Hepatocyte (in vitro differentiated cells): Measurements from ENCODE around the gene TMEM200B. TPM values are rescaled to one million over a fixed set of nuclear protein-coding genes. Genes with fewer than 3 reads are reported as not detected.

Source experiments
- DNase-seq: peaks from one replicate; pipeline ENCODE4 v3.0.0-alpha.2; 2016; ENCODE audit warnings: low spot score
- H2AFZ ChIP-seq: fragments of 200-600 bp; sonication (generic); 2 replicates; pipeline ENCODE4 v1.6.0; 2016; ENCODE audit warnings: antibody characterized with exemption, mild to moderate bottlenecking
- H3K27ac ChIP-seq: fragments of 200-600 bp; sonication (generic); 2 replicates; pipeline ENCODE4 v1.5.1; 2016; ENCODE audit warnings: mild to moderate bottlenecking
- H3K27me3 ChIP-seq: fragments of 200-600 bp; sonication (generic); 2 replicates; pipeline ENCODE4 v1.6.1; 2016
- H3K36me3 ChIP-seq: fragments of 200-600 bp; sonication (generic); replicated peaks from 2 replicates; pipeline ENCODE4 v1.5.1; 2016; ENCODE audit warnings: low read depth; ENCODE audit not compliant: insufficient read depth
- H3K4me1 ChIP-seq: fragments of 200-600 bp; sonication (generic); 2 replicates; pipeline ENCODE4 v1.5.1; 2016; ENCODE audit warnings: mild to moderate bottlenecking, moderate library complexity; ENCODE audit not compliant: insufficient read depth
- H3K4me2 ChIP-seq: fragments of 200-600 bp; sonication (generic); 2 replicates; pipeline ENCODE4 v1.6.0; 2016
- H3K4me3 ChIP-seq: fragments of 200-600 bp; sonication (generic); 2 replicates; pipeline ENCODE4 v1.5.1; 2016; ENCODE audit warnings: mild to moderate bottlenecking
- H3K79me2 ChIP-seq: fragments of 200-600 bp; sonication (generic); 2 replicates; pipeline ENCODE4 v1.6.0; 2017; ENCODE audit warnings: mild to moderate bottlenecking
- H3K9me2 ChIP-seq: fragments of 200-600 bp; sonication (generic); replicated peaks from 2 replicates; pipeline ENCODE4 v1.6.0; 2017; ENCODE audit warnings: mild to moderate bottlenecking; ENCODE audit not compliant: insufficient read depth
- H3K9me3 ChIP-seq: fragments of 200-600 bp; sonication (generic); 2 replicates; pipeline ENCODE4 v1.5.1; 2016; ENCODE audit warnings: low read depth, mild to moderate bottlenecking
- H4K20me1 ChIP-seq: fragments of 200-600 bp; sonication (generic); 2 replicates; pipeline ENCODE4 v1.6.0; 2016; ENCODE audit warnings: mild to moderate bottlenecking; ENCODE audit not compliant: insufficient read depth, poor library complexity, severe bottlenecking
- EZH2 ChIP-seq: fragments of 200-600 bp; sonication (generic); IDR thresholded peaks from 2 replicates; pipeline ENCODE4 v1.6.1; 2016; ENCODE audit warnings: antibody characterized with exemption, mild to moderate bottlenecking, borderline replicate concordance
- EZH2phosphoT487 ChIP-seq: fragments of 200-600 bp; sonication (generic); IDR thresholded peaks from one replicate; pipeline ENCODE4 v1.6.1; 2018; ENCODE audit warnings: antibody characterized with exemption, mild to moderate bottlenecking, low read depth, moderate library complexity; ENCODE audit not compliant: unreplicated experiment, severe bottlenecking
- WGBS: methylation state at CpG from one replicate; pipeline ENCODE4 v1.1.6; 2016; ENCODE audit warnings: low lambda C conversion rate; ENCODE audit errors: missing lambda C conversion rate; 5-methylcytosine and 5-hydroxymethylcytosine counted together
- polyA plus RNA-seq: library from polyadenylated mRNA; unstranded; fragments of >200 nt; fragmentation: Nextera tagmentation; extraction: Ambion mirVana; gene quantifications from 2 replicates; pipeline ENCODE4 v1.2.1, GENCODE V29; 2016
- total RNA-seq: library from RNA; depleted of rRNA; stranded (reverse); fragments of >200 nt; gene quantifications from 2 replicates; pipeline ENCODE4 v1.2.3, GENCODE V29; 2014
- TF ChIP-seq, protein P1 (sequence below): fragments of 200-600 bp; sonication (generic); IDR thresholded peaks from 2 replicates; pipeline ENCODE4 v1.5.1; 2016; ENCODE audit warnings: antibody characterized with exemption, mild to moderate bottlenecking; ENCODE audit not compliant: poor library complexity

TMEM200B gene
- total and polyA plus RNA-seq, 2 experiments from 2014 or later = 10.7 to 11.0 TPM

DNA sequence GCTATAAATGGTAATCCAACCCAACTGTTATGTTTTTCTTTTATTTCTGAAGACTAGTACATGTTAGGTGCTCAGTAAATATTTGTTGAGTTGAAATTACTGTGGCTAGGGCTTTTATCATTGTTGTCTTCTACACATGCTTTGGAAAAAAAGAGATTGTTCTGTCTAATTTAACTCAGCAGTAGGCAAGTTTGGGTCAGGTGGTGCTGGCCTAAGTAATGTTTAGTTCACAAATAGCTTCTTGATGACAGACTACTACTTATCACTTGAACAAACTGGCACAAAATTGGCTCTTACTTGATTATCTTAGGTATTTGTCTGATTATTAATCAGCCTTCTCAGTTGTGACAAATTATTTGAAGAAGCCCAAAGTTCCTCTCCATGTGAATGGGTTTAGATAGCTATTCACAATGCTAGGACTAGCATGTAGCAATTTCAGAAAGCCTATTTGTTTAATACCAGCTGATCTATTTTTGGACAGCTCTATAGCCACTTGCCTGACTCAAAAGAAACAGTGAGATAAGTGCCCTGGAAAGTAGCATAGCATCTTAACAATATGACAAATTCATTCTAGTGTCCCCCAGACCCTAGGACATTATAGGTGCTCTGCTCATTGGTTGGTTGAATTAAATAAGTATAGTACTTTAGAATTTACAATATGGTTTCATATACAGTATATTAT is 32.6 kb downstream of the TMEM200B start:
- H3K4me1 ChIP-seq = no peaks in the 10 kb centered on the region

DNA sequence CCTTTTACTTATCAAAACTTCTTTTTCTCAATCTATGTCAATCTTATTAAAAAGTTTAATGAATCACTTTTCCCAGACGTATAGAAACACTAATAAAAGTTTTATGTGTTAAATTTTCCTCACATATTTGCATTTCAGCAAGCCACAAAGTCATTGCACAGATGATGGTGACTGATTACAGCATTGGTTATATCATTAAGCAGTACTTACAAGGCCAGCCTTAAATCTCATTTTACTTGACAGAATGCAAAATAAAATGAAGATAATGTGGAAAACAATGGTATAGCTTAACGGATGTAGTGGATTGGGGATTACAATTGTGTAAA is 39.5 kb downstream of the TMEM200B start:
- Histone ChIP-seq H4K20me1 (no peaks in the 10 kb centered on the region), H2AFZ (no peak overlapping the region), H3K9me3 (no peaks in the 10 kb centered on the region), H3K4me1 (no peaks in the 10 kb centered on the region), H3K4me2 (no peak overlapping the region), H3K9me2 (no peaks in the 10 kb centered on the region), H3K79me2 (no peaks in the 10 kb centered on the region), H3K4me3 (no peak overlapping the region), H3K27me3 (no peaks in the 10 kb centered on the region), H3K36me3 (no peaks in the 10 kb centered on the region), H3K27ac (no peak overlapping the region)
- TF ChIP-seq EZH2phosphoT487 (no peak), EZH2 (no peak)
- TF ChIP-seq, protein P1, sequence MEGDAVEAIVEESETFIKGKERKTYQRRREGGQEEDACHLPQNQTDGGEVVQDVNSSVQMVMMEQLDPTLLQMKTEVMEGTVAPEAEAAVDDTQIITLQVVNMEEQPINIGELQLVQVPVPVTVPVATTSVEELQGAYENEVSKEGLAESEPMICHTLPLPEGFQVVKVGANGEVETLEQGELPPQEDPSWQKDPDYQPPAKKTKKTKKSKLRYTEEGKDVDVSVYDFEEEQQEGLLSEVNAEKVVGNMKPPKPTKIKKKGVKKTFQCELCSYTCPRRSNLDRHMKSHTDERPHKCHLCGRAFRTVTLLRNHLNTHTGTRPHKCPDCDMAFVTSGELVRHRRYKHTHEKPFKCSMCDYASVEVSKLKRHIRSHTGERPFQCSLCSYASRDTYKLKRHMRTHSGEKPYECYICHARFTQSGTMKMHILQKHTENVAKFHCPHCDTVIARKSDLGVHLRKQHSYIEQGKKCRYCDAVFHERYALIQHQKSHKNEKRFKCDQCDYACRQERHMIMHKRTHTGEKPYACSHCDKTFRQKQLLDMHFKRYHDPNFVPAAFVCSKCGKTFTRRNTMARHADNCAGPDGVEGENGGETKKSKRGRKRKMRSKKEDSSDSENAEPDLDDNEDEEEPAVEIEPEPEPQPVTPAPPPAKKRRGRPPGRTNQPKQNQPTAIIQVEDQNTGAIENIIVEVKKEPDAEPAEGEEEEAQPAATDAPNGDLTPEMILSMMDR = no peak
- DNase-seq = no peak
- 66% methylated on average over 2 of the region's 2 CpGs for WGBS

More for the DNA sequence above, 32.6 kb downstream of the TMEM200B start:
- Histone ChIP-seq H3K36me3 (no peaks in the 10 kb centered on the region), H2AFZ (no peak overlapping the region), H3K27ac (no peak overlapping the region), H4K20me1 (no peaks in the 10 kb centered on the region), H3K9me3 (no peaks in the 10 kb centered on the region), H3K4me2 (no peak overlapping the region), H3K4me3 (no peak overlapping the region), H3K27me3 (no peaks in the 10 kb centered on the region), H3K9me2 (no peaks in the 10 kb centered on the region), H3K79me2 (no peaks in the 10 kb centered on the region)
- no peak for DNase-seq
- TF ChIP-seq EZH2 = no peak
- TF ChIP-seq, protein P1 = no peak
- no peak for TF ChIP-seq EZH2phosphoT487

DNA sequence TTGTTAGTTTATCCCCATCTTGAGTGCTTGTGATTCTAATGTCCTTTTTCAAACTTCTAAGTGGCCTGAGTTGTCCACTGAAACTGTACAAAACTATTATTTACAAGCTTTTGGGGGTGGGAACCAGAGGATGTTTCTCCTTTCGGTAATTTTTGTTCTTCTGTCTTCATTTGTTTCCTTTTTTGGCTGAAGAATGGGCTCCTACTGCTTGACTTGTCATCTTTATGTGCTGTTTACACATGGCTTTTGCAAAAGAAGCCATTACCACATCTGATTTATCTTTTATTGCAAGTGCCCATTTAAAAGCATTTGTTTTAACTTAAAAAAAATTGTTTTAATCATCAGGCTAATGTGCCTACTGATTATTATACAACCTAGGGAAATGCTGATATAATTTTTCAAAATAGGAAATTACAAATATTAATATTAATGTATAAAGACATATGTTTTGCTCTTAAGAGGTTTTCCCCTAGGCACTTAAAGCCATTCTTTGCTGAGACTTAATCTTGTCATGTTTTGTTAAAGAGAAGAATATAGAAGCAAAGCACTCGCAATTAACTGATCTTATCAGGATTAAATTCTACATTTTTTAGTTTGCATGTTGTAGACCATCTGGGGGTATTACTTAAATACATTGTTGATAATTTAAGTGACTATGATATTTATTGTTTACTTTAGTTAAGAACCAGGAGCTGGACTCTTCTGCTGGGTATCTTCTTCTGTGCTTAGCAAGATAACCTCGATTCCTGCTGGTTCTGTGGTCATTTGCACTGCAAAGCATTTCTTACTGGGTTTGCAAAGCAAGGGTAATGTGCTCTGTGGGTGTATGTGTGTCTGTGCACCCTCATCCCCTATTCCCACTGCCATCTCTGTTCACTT is 40.1 kb downstream of the TMEM200B start:
- 45% methylated on average over 3 of the region's 3 CpGs for WGBS
- Histone ChIP-seq H3K4me1 (no peaks in the 10 kb centered on the region), H3K9me3 (no peaks in the 10 kb centered on the region), H3K4me2 (no peak overlapping the region), H3K27ac (no peak overlapping the region), H3K9me2 (no peaks in the 10 kb centered on the region), H2AFZ (no peak overlapping the region), H3K4me3 (no peak overlapping the region), H3K79me2 (no peaks in the 10 kb centered on the region), H3K27me3 (no peaks in the 10 kb centered on the region), H4K20me1 (no peaks in the 10 kb centered on the region), H3K36me3 (no peaks in the 10 kb centered on the region)
- DNase-seq = no peak
- TF ChIP-seq EZH2phosphoT487 (no peak), EZH2 (no peak)
- TF ChIP-seq, protein P1 = no peak
